Small intestine (tissue), 7 donors: ENCODE measurements around the gene GHRHR. TPM values are rescaled to one million over a fixed set of nuclear protein-coding genes. Genes with fewer than 3 reads are reported as not detected.

Experiments used
- DNase-seq, 2 donors: peaks; one replicate each; pipeline versions ENCODE4 v3.0.0 to v3.0.0-alpha.2; 2013
- FAIRE-seq: peaks from 2 replicates; lab custom pipeline; 2012; peaks lifted over from hg19 to GRCh38; lab: Jason Lieb, UNC
- H3K27ac ChIP-seq, 3 donors: one replicate each; pipeline ENCODE4 v1.5.1; 2013; ENCODE audit warnings: low read length in 2 of 3, mild to moderate bottlenecking in 2 of 3, control low read depth in 1 of 3, inconsistent platforms in 1 of 3, low read depth in 1 of 3, moderate library complexity in 1 of 3
- H3K27me3 ChIP-seq, 3 donors: one replicate each; pipeline ENCODE4 v1.6.1; 2013; ENCODE audit warnings: low read length in 3 of 3, inconsistent platforms in 1 of 3; ENCODE audit not compliant: control insufficient read depth in 3 of 3, insufficient read depth in 3 of 3
- H3K36me3 ChIP-seq, 3 donors: one replicate each; pipeline ENCODE4 v1.6.1; 2013; ENCODE audit warnings: low read length in 3 of 3, inconsistent platforms in 1 of 3, low read depth in 1 of 3, mild to moderate bottlenecking in 1 of 3, moderate library complexity in 1 of 3; ENCODE audit not compliant: control insufficient read depth in 3 of 3, insufficient read depth in 2 of 3
- H3K4me1 ChIP-seq, 3 donors: one replicate each; pipeline ENCODE4 v1.6.1; 2013; ENCODE audit warnings: low read length in 2 of 3, inconsistent platforms in 1 of 3, low read depth in 1 of 3, mild to moderate bottlenecking in 1 of 3, moderate library complexity in 1 of 3; ENCODE audit not compliant: control insufficient read depth in 3 of 3, insufficient read depth in 2 of 3
- H3K4me3 ChIP-seq, 3 donors: one replicate each; pipeline ENCODE4 v1.5.1; 2013; ENCODE audit warnings: low read length in 3 of 3, control low read depth in 1 of 3, inconsistent platforms in 1 of 3, low read depth in 1 of 3, mild to moderate bottlenecking in 1 of 3, moderate library complexity in 1 of 3
- H3K9me3 ChIP-seq, 2 donors: one replicate each; pipeline ENCODE4 v1.6.1; 2013; ENCODE audit warnings: low read depth in 1 of 2, low read length in 1 of 2; ENCODE audit not compliant: control insufficient read depth in 2 of 2, insufficient read depth in 1 of 2
- WGBS, 3 donors: extraction: QIAGEN DNeasy Blood & Tissue Kit; methylation state at CpG; one replicate each; pipeline ENCODE4 v1.1.7; 2013; 5-methylcytosine and 5-hydroxymethylcytosine counted together
- polyA plus RNA-seq, 4 donors: library from polyadenylated mRNA; stranded (reverse) in 3 of 4; unstranded in 1 of 4; fragments of 200-250 nt in 3 of 4; fragments of 120-200 nt in 1 of 4; gene quantifications; one replicate each; pipeline versions ENCODE4 v1.2.1 to v1.2.3, GENCODE V29; 2013
- donor health status: healthy with polysubstance abuse.
- donor health status: control.
- donor health status: control.
- donor health status: Bipolar disorder and iron deficiency.
- donor health status: healthy.

Gene GHRHR
- polyA plus RNA-seq, 4 donors: 0.07 TPM; not detected in 3

DNA sequence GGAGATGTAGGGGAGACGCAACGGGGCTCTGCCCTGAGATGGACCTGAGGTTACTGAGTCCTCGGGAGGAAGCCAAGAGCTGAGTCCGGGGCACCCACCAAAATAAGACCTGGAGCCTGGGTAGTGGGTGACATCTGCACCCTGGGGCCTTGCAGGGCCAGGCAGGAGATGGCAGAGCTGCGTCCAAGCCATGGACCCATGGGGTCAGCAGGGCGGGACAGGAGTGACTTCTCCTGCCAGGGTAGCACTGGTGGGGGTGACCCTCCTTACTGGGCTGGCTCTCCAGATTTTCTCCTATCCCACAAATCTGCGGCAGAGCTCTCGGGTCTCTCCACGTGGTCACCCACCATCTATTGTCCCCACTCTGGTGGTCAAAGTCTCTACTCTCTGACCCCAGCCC, 2.1 kb downstream of the GHRHR start:
- no peaks in the 10 kb centered on the region for H3K27me3 ChIP-seq
- no peak overlapping the region for H3K4me3 ChIP-seq
- H3K9me3 ChIP-seq: no peaks in the 10 kb centered on the region
- DNase-seq (no peak), FAIRE-seq (no peak)
- H3K27ac ChIP-seq: no peak overlapping the region
- 87 to 91% (median 89%) methylated on average over 9 of the region's 9 CpGs for WGBS, 3 donors
- H3K4me1 ChIP-seq: no peaks in the 10 kb centered on the region
- no peaks in the 10 kb centered on the region for H3K36me3 ChIP-seq

DNA sequence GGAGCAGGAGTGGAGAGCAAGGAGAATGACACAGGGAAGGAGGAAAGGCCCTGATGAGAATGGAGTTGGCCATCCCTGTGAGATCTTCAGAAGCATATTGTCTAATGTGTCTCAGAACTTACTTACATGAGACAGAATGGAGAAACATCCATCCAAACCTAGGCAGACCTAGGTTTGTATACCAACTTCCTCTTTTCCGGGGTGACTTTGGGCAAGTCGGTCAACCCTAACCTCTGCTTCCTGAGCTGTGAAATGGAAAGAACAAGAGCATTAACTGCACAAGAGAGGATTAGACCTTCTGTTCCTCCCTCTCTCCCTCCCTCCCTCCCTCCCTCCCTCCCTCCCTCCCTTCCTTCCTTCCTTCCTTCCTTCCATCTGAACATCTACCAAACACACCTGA, 4.5 kb downstream of the GHRHR start:
- no peak for FAIRE-seq
- no peak overlapping the region for H3K4me3 ChIP-seq
- WGBS, 3 donors: 61 to 90% (median 87%) methylated on average over 2 of the region's 2 CpGs
- no peak for DNase-seq
- H3K36me3 ChIP-seq: no peaks in the 10 kb centered on the region
- no peak overlapping the region for H3K27ac ChIP-seq
- no peaks in the 10 kb centered on the region for H3K4me1 ChIP-seq
- H3K9me3 ChIP-seq: no peaks in the 10 kb centered on the region
- no peaks in the 10 kb centered on the region for H3K27me3 ChIP-seq

DNA sequence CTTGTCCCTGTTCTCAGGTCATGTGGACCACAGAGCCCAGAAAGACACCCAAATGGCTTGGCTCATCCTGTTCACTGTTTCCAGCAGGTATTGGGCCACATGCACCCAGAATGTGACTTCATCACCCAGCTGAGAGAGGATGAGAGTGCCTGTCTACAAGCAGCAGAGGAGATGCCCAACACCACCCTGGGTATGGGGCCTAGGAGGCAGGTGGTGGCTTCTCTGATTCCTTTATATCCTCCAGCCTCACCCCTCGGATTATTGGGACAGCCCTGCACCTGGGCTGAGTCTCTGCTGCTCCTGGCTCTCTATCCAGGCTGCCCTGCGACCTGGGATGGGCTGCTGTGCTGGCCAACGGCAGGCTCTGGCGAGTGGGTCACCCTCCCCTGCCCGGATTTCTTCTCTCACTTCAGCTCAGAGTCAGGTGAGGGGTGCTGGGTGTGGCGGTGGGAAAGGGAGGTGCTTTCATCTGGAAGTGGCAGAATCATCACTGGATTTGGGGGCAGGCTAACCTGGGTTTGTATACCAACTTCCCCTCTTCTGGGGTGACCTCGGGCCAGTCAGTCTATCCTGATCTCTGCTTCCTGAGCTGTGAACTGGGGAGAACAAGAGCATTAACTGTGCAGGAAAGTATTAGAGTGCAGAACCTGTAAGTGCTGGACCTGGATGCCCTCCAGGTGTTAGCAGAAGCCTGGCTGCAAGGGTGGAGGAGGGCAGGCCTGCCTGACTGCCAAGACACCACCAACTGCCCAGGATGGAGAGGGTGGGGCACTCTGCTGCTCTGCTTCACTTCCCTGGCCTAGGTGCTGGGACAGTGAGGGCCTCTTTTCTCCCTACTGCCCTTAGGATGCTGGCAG, 5.2 kb downstream of the GHRHR start:
- no peak for DNase-seq
- H3K27me3 ChIP-seq: no peaks in the 10 kb centered on the region

DNA sequence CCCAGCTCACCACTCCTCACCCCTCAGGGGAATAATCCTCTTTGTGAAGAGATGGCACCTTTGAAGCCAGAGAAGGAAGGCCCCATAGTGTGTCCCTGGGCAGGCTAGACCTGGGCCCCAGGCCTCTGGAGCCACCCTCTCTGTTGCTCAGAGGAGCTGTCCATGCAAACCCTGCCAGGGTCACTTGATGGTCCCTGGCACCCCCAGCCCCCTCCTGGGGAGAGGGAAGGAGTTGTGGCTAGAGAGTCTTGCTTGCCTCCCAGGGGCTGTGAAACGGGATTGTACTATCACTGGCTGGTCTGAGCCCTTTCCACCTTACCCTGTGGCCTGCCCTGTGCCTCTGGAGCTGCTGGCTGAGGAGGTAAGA, 5.8 kb downstream of the GHRHR start:
- FAIRE-seq (no peak), DNase-seq (no peak)
- Histone ChIP-seq H3K36me3 (no peaks in the 10 kb centered on the region), H3K9me3 (no peaks in the 10 kb centered on the region), H3K27ac (no peak overlapping the region), H3K4me1 (peaks cover 0 to 2% (median 0%) of the 10 kb centered on the region in 3 donors), H3K27me3 (no peaks in the 10 kb centered on the region), H3K4me3 (no peak overlapping the region)
- WGBS, 3 donors: 85 to 100% (median 87%) methylated on average over 1 of the region's 1 CpG

More for the DNA sequence above, 5.2 kb downstream of the GHRHR start:
- Histone ChIP-seq H3K4me3 (no peak overlapping the region), H3K27ac (no peak overlapping the region), H3K36me3 (no peaks in the 10 kb centered on the region), H3K4me1 (no peaks in the 10 kb centered on the region), H3K9me3 (no peaks in the 10 kb centered on the region)
- no peak for FAIRE-seq
- WGBS, 3 donors: 30 to 73% (median 38%) methylated on average over 7 of the region's 7 CpGs

DNA sequence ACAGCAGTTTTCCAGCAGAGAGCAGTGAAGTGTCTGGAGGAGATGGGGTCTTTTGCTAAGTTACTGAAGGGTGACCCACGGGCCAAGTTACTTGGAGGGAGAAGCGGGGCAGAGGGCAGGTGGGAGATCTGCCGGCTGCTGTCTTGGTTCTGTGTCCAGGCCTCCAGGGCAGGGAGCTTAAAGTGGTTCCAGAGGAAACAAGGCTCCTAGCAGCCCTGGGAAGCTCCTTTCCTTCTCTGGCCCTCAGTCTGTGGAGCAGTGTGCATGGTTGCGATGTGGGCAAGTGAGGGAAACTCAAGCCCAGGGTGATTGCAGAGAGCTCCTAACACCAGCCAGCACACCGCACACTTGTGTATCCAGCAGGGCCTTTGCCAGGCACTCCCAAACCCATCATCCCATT, 6.3 kb downstream of the GHRHR start:
- Histone ChIP-seq H3K4me3 (no peak overlapping the region), H3K9me3 (no peaks in the 10 kb centered on the region), H3K4me1 (peaks cover 0 to 6% (median 0%) of the 10 kb centered on the region in 3 donors), H3K27ac (no peak overlapping the region), H3K36me3 (peaks cover 0 to 2% (median 0%) of the 10 kb centered on the region in 3 donors), H3K27me3 (no peaks in the 10 kb centered on the region)
- DNase-seq: no peak
- FAIRE-seq: no peak
- WGBS, 3 donors: 87 to 96% (median 91%) methylated on average over 5 of the region's 5 CpGs

DNA sequence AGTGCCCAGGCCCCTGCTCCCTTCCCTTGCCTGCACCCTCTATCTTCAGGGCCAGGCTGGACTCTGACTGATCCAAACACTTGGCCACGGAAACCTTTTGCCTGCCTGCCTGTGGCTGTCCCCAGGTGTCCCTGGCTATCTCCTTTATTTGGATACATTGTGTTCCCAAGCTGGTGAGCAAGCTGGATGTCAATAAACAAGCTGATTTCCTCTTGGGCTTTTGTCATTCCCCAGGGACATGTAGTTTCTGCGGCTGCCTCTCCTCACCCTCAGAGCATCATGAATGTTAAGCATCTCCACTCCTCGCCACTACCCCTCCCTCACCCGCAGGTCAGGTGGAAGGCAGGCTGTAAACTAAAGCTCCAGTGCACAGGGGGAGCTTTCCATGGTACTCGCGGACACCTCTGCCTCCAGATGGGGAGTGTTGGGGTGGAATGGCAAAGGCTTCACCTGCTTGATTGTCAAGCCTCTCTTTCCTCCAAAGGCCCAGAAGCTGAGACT, 6.9 kb downstream of the GHRHR start:
- peaks cover 0 to 3% (median 0%) of the 10 kb centered on the region in 3 donors for H3K36me3 ChIP-seq
- DNase-seq (no peak), FAIRE-seq (no peak)
- H3K9me3 ChIP-seq: no peaks in the 10 kb centered on the region
- H3K4me1 ChIP-seq: peaks cover 0 to 9% (median 0%) of the 10 kb centered on the region in 3 donors
- no peak overlapping the region for H3K4me3 ChIP-seq
- WGBS, 3 donors: 48 to 52% (median 49%) methylated on average over 6 of the region's 6 CpGs
- H3K27ac ChIP-seq: no peak overlapping the region
- no peaks in the 10 kb centered on the region for H3K27me3 ChIP-seq

GRCh38 chr7:30971440-30971839, 7.7 kb downstream of the GHRHR start:
- no peaks in the 10 kb centered on the region for H3K27me3 ChIP-seq
- FAIRE-seq (no peak), DNase-seq (no peak)
- peaks cover 0 to 9% (median 0%) of the 10 kb centered on the region in 3 donors for H3K4me1 ChIP-seq
- no peak overlapping the region for H3K4me3 ChIP-seq
- H3K27ac ChIP-seq: no peak overlapping the region
- no peaks in the 10 kb centered on the region for H3K9me3 ChIP-seq
- peaks cover 0 to 3% (median 0%) of the 10 kb centered on the region in 3 donors for H3K36me3 ChIP-seq
- 64 to 67% (median 67%) methylated on average over 3 of the region's 3 CpGs for WGBS, 3 donors

GRCh38 chr7:30971840-30972563, 8.2 kb downstream of the GHRHR start:
- no peak for DNase-seq
- no peak for FAIRE-seq
- 58 to 83% (median 68%) methylated on average over 15 of the region's 15 CpGs for WGBS, 3 donors

More at GRCh38 chr7:30971840-30972563, 8.2 kb downstream of the GHRHR start:
- Histone ChIP-seq H3K9me3 (no peaks in the 10 kb centered on the region), H3K36me3 (peaks cover 0 to 3% (median 0%) of the 10 kb centered on the region in 3 donors), H3K27ac (no peak overlapping the region), H3K27me3 (no peaks in the 10 kb centered on the region), H3K4me1 (peaks cover 0 to 9% (median 0%) of the 10 kb centered on the region in 3 donors), H3K4me3 (no peak overlapping the region)
